Osteoblast (primary cell): Measurements from ENCODE around the gene FAM168B. TPM values are rescaled to one million over a fixed set of nuclear protein-coding genes. Genes with fewer than 3 reads are reported as not detected.
A peak's percentile ranks its signal among the peaks of the same experiment; 100 is the strongest.

Experiments
- DNase-seq: peaks from one replicate; pipeline ENCODE4 v3.0.0; 2011; ENCODE audit warnings: low spot score, mixed read lengths; ENCODE audit not compliant: insufficient read length; ENCODE audit errors: missing footprints
- H2AFZ ChIP-seq: 2 replicates; pipeline ENCODE4 v1.6.0; 2011; ENCODE audit warnings: mild to moderate bottlenecking, low read length
- H3K27ac ChIP-seq: 2 replicates; pipeline ENCODE4 v1.5.1; 2011; ENCODE audit warnings: mild to moderate bottlenecking, low read depth, low read length, moderate library complexity
- H3K27me3 ChIP-seq: 2 replicates; pipeline ENCODE4 v1.6.0; 2012; ENCODE audit warnings: mild to moderate bottlenecking, control low read depth, inconsistent platforms, low read length, moderate library complexity; ENCODE audit not compliant: insufficient read depth
- H3K36me3 ChIP-seq: 2 replicates; pipeline ENCODE4 v1.5.1; 2011; ENCODE audit warnings: mild to moderate bottlenecking, low read length, control low read depth, moderate library complexity; ENCODE audit not compliant: insufficient read depth
- H3K4me1 ChIP-seq: 2 replicates; pipeline ENCODE4 v1.5.1; 2011; ENCODE audit warnings: mild to moderate bottlenecking, low read length, control low read depth, moderate library complexity; ENCODE audit not compliant: insufficient read depth
- H3K4me2 ChIP-seq: 2 replicates; pipeline ENCODE4 v1.6.0; 2011; ENCODE audit warnings: mild to moderate bottlenecking, low read length; ENCODE audit not compliant: insufficient read depth
- H3K4me3 ChIP-seq: fragments of 200-600 bp; sonication (generic); 3 replicates; pipeline ENCODE4 v1.5.1; 2012; ENCODE audit warnings: mild to moderate bottlenecking, low read length, inconsistent platforms; ENCODE audit not compliant: insufficient read depth
- H3K79me2 ChIP-seq: 2 replicates; pipeline ENCODE4 v1.6.0; 2012; ENCODE audit warnings: mild to moderate bottlenecking, low read length, control low read depth, inconsistent platforms; ENCODE audit not compliant: insufficient read depth
- H3K9me3 ChIP-seq: 2 replicates; pipeline ENCODE4 v1.5.1; 2011; ENCODE audit warnings: low read depth, low read length, control low read depth
- H4K20me1 ChIP-seq: 2 replicates; pipeline ENCODE4 v1.6.0; 2012; ENCODE audit warnings: mild to moderate bottlenecking, low read length, control low read depth; ENCODE audit not compliant: insufficient read depth
- total RNA-seq: library from RNA; depleted of rRNA; stranded (reverse); fragments of >200 nt; gene quantifications from 2 replicates; pipeline ENCODE4 v1.2.3, GENCODE V29; 2012
- TF ChIP-seq, protein P1 (sequence below): IDR thresholded peaks from 2 replicates; pipeline ENCODE4 v1.5.1; 2011; ENCODE audit warnings: mild to moderate bottlenecking, low read depth, low read length, moderate library complexity; ENCODE audit errors: extremely low read depth

The FAM168B gene
- total RNA-seq, 1 donor = 117 TPM

GRCh38 chr2:131112529-131112928, 19.3 kb upstream of the FAM168B start:
- Histone ChIP-seq H3K4me2 (no peak overlapping the region), H3K9me3 (no peaks in the 10 kb centered on the region), H3K4me1 (peaks cover 6% of the 10 kb centered on the region), H3K27me3 (no peaks in the 10 kb centered on the region), H3K27ac (no peak overlapping the region), H3K36me3 (peaks cover 10% of the 10 kb centered on the region), H3K79me2 (peaks cover 100% of the 10 kb centered on the region), H3K4me3 (no peak overlapping the region), H2AFZ (no peak overlapping the region), H4K20me1 (peaks cover 36% of the 10 kb centered on the region)
- DNase-seq = peak; percentile 26
- TF ChIP-seq, protein P1, sequence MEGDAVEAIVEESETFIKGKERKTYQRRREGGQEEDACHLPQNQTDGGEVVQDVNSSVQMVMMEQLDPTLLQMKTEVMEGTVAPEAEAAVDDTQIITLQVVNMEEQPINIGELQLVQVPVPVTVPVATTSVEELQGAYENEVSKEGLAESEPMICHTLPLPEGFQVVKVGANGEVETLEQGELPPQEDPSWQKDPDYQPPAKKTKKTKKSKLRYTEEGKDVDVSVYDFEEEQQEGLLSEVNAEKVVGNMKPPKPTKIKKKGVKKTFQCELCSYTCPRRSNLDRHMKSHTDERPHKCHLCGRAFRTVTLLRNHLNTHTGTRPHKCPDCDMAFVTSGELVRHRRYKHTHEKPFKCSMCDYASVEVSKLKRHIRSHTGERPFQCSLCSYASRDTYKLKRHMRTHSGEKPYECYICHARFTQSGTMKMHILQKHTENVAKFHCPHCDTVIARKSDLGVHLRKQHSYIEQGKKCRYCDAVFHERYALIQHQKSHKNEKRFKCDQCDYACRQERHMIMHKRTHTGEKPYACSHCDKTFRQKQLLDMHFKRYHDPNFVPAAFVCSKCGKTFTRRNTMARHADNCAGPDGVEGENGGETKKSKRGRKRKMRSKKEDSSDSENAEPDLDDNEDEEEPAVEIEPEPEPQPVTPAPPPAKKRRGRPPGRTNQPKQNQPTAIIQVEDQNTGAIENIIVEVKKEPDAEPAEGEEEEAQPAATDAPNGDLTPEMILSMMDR = no peak

DNA sequence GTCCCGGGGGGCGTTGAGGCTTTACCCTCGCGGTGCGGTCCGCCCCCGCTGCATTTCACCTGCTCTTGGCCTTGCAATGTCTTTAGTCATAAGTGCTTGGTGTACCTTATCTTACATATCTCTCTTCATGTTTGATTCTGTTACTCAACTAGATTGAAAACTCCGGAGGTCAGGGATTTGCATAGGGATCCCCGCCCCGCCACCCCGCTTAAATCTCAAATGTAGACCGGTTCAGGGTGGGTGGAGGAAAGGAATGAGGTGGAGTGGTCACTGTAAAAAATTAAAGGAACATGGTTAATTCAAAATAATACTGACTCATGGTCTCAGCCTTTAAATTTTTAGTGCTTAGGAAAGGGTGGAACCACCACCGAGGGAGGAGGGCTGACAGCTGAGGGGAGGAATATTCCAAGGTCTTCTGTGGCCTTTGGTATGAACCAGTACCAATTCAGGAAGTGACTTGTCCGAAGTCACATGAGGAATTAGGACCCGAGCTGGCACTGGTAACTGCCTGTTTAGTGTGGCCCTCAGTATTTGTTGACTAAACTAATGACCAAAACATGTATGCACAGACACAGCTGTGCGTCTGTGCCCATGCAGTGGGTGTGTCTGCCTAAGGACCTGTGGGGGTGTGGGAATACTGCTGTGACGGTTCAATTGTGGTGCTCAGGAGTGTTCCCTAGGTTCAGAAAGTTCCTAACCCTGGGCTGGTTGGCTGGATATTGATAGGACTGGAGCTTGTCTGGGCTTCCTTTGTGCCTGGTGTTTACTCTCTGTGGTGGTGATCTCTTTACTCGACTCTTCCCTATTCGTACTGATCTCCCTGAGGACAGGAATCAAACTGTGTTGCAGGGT, 12.9 kb upstream of the FAM168B start:
- Histone ChIP-seq H2AFZ (peak overlapping the region; percentile 75), H3K27ac (peak overlapping the region; percentile 95), H3K27me3 (no peaks in the 10 kb centered on the region), H3K36me3 (no peaks in the 10 kb centered on the region), H3K4me1 (peaks cover 21% of the 10 kb centered on the region), H4K20me1 (peaks cover 24% of the 10 kb centered on the region), H3K9me3 (no peaks in the 10 kb centered on the region), H3K4me2 (peak overlapping the region; percentile 91), H3K4me3 (peak overlapping the region; percentile 98), H3K79me2 (peaks cover 61% of the 10 kb centered on the region)
- peak; percentile 76 for DNase-seq
- TF ChIP-seq, protein P1 = no peak

- peak within 1 kb of the TSS; percentile 75 for H2AFZ ChIP-seq
- peaks cover 53% of the 10 kb centered on the region for H3K79me2 ChIP-seq
- peak; percentile 97 for DNase-seq
- no peaks in the 10 kb centered on the region for H3K36me3 ChIP-seq
- H3K4me3 ChIP-seq = peak within 1 kb of the TSS; percentile 98
- no peaks in the 10 kb centered on the region for H3K27me3 ChIP-seq
- H3K27ac ChIP-seq = peak within 1 kb of the TSS; percentile 95
- H3K4me2 ChIP-seq = peak within 1 kb of the TSS; percentile 91
- H4K20me1 ChIP-seq = peaks cover 20% of the 10 kb centered on the region
- peaks cover 21% of the 10 kb centered on the region for H3K4me1 ChIP-seq
- H3K9me3 ChIP-seq = no peaks in the 10 kb centered on the region
- TF ChIP-seq, protein P1 = no peak
Measured at GRCh38 chr2:131105156-131105949, 12.1 kb upstream of the FAM168B start, which contains the start of gene PLEKHB2. PLEKHB2 (plus strand) TSS chr2:131105336; CDS start chr2:131120942, 15,606 bp downstream.
